Measurements from ENCODE around the gene DCDC2. TPM values are rescaled to one million over a fixed set of nuclear protein-coding genes. Genes with fewer than 3 reads are reported as not detected.

The DCDC2 gene
- total RNA-seq, 4 donors from 2014 or later = 0.29 to 0.64 (median 0.42) TPM

GRCh38 chr6:24329022-24329421 lies 28.8 kb downstream of the DCDC2 start:
- intact Hi-C loops (cut with DNase I; ENCODE audit: low total_unique reads) = no loop called here
- ATAC-seq (no peak), DNase-seq (no peak)
- Histone ChIP-seq H3K27me3 (no peaks in the 10 kb centered on the region), H3K9me3 (no peaks in the 10 kb centered on the region), H3K4me3 (no peak overlapping the region), H3K36me3 (no peaks in the 10 kb centered on the region), H3K4me1 (no peaks in the 10 kb centered on the region), H3K27ac (no peak overlapping the region)
- TF ChIP-seq POLR2A (IDR thresholded peaks at IDR 0.05) (no peak), CTCF (IDR thresholded peaks at IDR 0.05 in 4 of 5, conservative IDR thresholded peaks at IDR 0.05 in 1 of 5) (no peak)
- in situ Hi-C loops (cut with MboI; ENCODE audit: low sequenced_read_pairs in 4 of 4) = no loop called here

GRCh38 chr6:24327756-24328155 lies 30.1 kb downstream of the DCDC2 start:
- in situ Hi-C loops (cut with MboI; ENCODE audit: low sequenced_read_pairs in 4 of 4) = no loop called here
- Histone ChIP-seq H3K36me3 (no peaks in the 10 kb centered on the region), H3K27ac (no peak overlapping the region), H3K4me3 (no peak overlapping the region), H3K9me3 (no peaks in the 10 kb centered on the region), H3K27me3 (no peaks in the 10 kb centered on the region), H3K4me1 (no peaks in the 10 kb centered on the region)
- intact Hi-C loops (cut with DNase I; ENCODE audit: low total_unique reads) = no loop called here
- ATAC-seq (no peak), DNase-seq (no peak)
- no peak for TF ChIP-seq CTCF (IDR thresholded peaks at IDR 0.05 in 4 of 5, conservative IDR thresholded peaks at IDR 0.05 in 1 of 5)
- no peak for TF ChIP-seq POLR2A (IDR thresholded peaks at IDR 0.05)

- Histone ChIP-seq H3K4me3 (no peak overlapping the region), H3K4me1 (no peaks in the 10 kb centered on the region), H3K27me3 (no peaks in the 10 kb centered on the region), H3K27ac (no peak overlapping the region), H3K9me3 (no peaks in the 10 kb centered on the region), H3K36me3 (no peaks in the 10 kb centered on the region)
- no peak for ATAC-seq
- intact Hi-C loops (cut with DNase I; ENCODE audit: low total_unique reads) (no loop called here), in situ Hi-C loops (cut with MboI; ENCODE audit: low sequenced_read_pairs in 4 of 4) (no loop called here)
- no peak for DNase-seq
- TF ChIP-seq CTCF (IDR thresholded peaks at IDR 0.05 in 4 of 5, conservative IDR thresholded peaks at IDR 0.05 in 1 of 5) (no peak), POLR2A (IDR thresholded peaks at IDR 0.05) (no peak)
These were observed 31.9 kb downstream of the DCDC2 start for GRCh38 chr6:24325978-24326377.

- intact Hi-C loops (cut with DNase I; ENCODE audit: low total_unique reads) = no loop called here
- no peaks in the 10 kb centered on the region for H3K36me3 ChIP-seq
- TF ChIP-seq POLR2A (IDR thresholded peaks at IDR 0.05) (no peak), CTCF (IDR thresholded peaks at IDR 0.05 in 4 of 5, conservative IDR thresholded peaks at IDR 0.05 in 1 of 5) (no peak)
- ATAC-seq (no peak), DNase-seq (no peak)
- H3K27me3 ChIP-seq = no peaks in the 10 kb centered on the region
- no peaks in the 10 kb centered on the region for H3K9me3 ChIP-seq
- H3K4me1 ChIP-seq = no peaks in the 10 kb centered on the region
- no peak overlapping the region for H3K4me3 ChIP-seq
- in situ Hi-C loops (cut with MboI; ENCODE audit: low sequenced_read_pairs in 4 of 4) = no loop called here
- H3K27ac ChIP-seq = no peak overlapping the region
These were observed 33.2 kb downstream of the DCDC2 start for GRCh38 chr6:24324617-24325016.

DNA sequence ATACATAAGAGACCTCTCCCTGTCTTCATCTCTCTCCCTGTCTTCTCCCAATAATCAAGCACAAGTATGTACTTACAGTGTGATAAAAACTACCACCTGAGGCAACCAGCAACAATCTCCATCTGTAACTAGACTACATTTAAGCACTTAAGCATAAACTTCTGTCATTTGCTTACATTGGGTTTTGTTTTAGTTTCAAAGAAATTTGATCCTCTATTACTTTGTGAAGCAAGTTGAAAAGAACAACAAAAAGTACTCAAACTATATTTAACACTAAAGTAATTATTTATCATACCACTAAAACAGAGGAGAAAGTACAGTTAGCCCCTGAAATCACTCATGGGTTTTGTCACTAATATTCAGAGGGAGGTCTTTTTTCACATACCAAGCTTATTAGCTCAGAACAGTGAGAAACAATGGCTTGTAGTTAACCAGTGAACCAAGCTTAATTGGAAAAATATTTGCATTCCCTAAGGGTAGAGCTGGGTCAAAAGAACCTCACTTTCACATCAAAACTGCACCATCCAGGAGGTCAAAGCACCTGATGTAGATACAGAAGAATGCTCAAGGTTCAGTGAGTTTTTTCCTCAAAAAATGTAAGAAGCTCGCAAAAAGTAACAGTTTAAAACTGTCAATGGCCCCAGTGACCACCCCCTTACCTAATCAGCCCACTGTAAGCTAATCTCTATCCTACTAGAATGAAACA lies 34.1 kb downstream of the DCDC2 start:
- H3K9me3 ChIP-seq = no peaks in the 10 kb centered on the region
- DNase-seq = no peak
- TF ChIP-seq CTCF (IDR thresholded peaks at IDR 0.05 in 4 of 5, conservative IDR thresholded peaks at IDR 0.05 in 1 of 5) (no peak), POLR2A (IDR thresholded peaks at IDR 0.05) (no peak)
- intact Hi-C loops (cut with DNase I; ENCODE audit: low total_unique reads) (no loop called here), in situ Hi-C loops (cut with MboI; ENCODE audit: low sequenced_read_pairs in 4 of 4) (no loop called here)
- no peak for ATAC-seq
- no peak overlapping the region for H3K4me3 ChIP-seq
- H3K36me3 ChIP-seq = no peaks in the 10 kb centered on the region
- no peaks in the 10 kb centered on the region for H3K27me3 ChIP-seq
- no peak overlapping the region for H3K27ac ChIP-seq
- H3K4me1 ChIP-seq = no peaks in the 10 kb centered on the region

Data from gastrocnemius medialis (tissue), 4 donors.